Kidney (tissue), 14 donors: ENCODE data around the gene DEPDC5. TPM values are rescaled to one million over a fixed set of nuclear protein-coding genes. Genes with fewer than 3 reads are reported as not detected.

Experiments
- DNase-seq, 5 donors: peaks; one replicate each; pipeline ENCODE4 v3.0.0-alpha.2; 2013 to 2020
- FAIRE-seq: peaks from 2 replicates; lab custom pipeline; 2012; peaks lifted over from hg19 to GRCh38; lab: Jason Lieb, UNC
- H3K27ac ChIP-seq, 2 donors: one replicate each; pipeline ENCODE4 v1.7.0; 2013; ENCODE audit warnings: low read depth in 2 of 2, low read length in 2 of 2, inconsistent platforms in 1 of 2
- H3K27me3 ChIP-seq: one replicate; pipeline ENCODE4 v1.7.1; 2013; ENCODE audit warnings: low read length, inconsistent platforms; ENCODE audit not compliant: control insufficient read depth, insufficient read depth
- H3K36me3 ChIP-seq, 3 donors: one replicate each; pipeline versions ENCODE4 v1.7.0 to v1.7.1; 2013; ENCODE audit warnings: low read length in 3 of 3, control low read depth in 1 of 3, inconsistent platforms in 1 of 3; ENCODE audit not compliant: insufficient read depth in 3 of 3, control insufficient read depth in 2 of 3
- H3K4me1 ChIP-seq, 3 donors: one replicate each; pipeline versions ENCODE4 v1.7.0 to v1.7.1; 2013; ENCODE audit warnings: low read length in 3 of 3, inconsistent platforms in 1 of 3, low read depth in 1 of 3; ENCODE audit not compliant: control insufficient read depth in 2 of 3, insufficient read depth in 2 of 3
- H3K4me3 ChIP-seq, 3 donors: one replicate each; pipeline versions ENCODE4 v1.7.0 to v1.8.1; 2013; ENCODE audit warnings: low read length in 3 of 3, control low read depth in 1 of 3, inconsistent platforms in 1 of 3
- H3K9ac ChIP-seq, 3 donors: one replicate each; pipeline versions ENCODE4 v1.7.0 to v1.7.1; 2013; ENCODE audit warnings: low read length in 3 of 3, control low read depth in 1 of 3, inconsistent platforms in 1 of 3
- H3K9me3 ChIP-seq, 3 donors: one replicate each; pipeline versions ENCODE4 v1.7.0 to v1.7.1; 2013; ENCODE audit warnings: low read length in 3 of 3, control low read depth in 1 of 3, inconsistent platforms in 1 of 3; ENCODE audit not compliant: control insufficient read depth in 2 of 3, insufficient read depth in 1 of 3
- intact Hi-C: fragments of 100-400 bp; cut with DNase I; formaldehyde crosslinking; loops from one replicate; pipeline ENCODE4 v1.11.1; 2022
- polyA plus RNA-seq: library from polyadenylated mRNA; stranded (reverse); fragments of 350-450 nt; fragmentation: Illumina TruSeq; extraction: RNeasy Lipid Tissue Mini Kit (QIAGEN cat#74804); gene quantifications from one replicate; pipeline ENCODE4 v1.2.3, GENCODE V29; 2014; ENCODE audit warnings: low read depth, low replicate concordance; ENCODE audit not compliant: insufficient read depth
- total RNA-seq: library from RNA; stranded (reverse); fragmentation: NEBNext Ultra II Directional; extraction: Animal tissue kit (Norgen Biotek cat#: 25700); gene quantifications from one replicate; pipeline ENCODE4 v1.2.1, GENCODE V29; 2021
- TF ChIP-seq, protein P1 (sequence below): IDR thresholded peaks from 3 replicates; pipeline ENCODE4 v1.5.1; 2012; ENCODE audit warnings: mild to moderate bottlenecking, moderate library complexity, borderline replicate concordance; ENCODE audit not compliant: insufficient read depth; ENCODE audit errors: extremely low read depth
- donor health status: control.
- donor health status: control.
- donor health status: control.
- donor health status: control.
- donor health status: control.
- donor health status: DM: yes; HTN: yes; CAD: no.
- donor health status: Normal renal cell carcinoma (clear cell type).

The DEPDC5 gene
- total and polyA plus RNA-seq, 2 donors from 2014 or later, result 12.1 to 27.3 TPM

DNA sequence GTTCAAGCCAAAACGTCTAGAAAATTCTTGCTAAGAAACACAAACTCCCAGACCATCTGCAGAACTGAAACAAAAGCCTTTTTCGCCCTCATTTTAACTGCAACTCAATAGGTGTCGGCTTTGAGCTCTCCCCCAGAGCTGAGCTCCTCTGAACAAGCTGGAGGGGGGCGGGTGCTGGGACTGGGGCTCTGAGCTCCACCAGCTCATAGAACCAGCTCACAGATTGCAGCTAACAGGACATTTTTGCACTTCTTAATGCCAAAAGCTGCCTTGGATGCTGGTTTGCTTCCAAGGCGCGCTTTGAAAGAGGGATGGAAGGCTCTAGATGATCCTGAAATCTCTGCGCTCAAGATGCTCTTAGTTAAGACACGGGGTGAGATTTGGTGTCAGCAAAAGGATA is 184.5 kb downstream of the DEPDC5 start:
- TF ChIP-seq, protein P1, sequence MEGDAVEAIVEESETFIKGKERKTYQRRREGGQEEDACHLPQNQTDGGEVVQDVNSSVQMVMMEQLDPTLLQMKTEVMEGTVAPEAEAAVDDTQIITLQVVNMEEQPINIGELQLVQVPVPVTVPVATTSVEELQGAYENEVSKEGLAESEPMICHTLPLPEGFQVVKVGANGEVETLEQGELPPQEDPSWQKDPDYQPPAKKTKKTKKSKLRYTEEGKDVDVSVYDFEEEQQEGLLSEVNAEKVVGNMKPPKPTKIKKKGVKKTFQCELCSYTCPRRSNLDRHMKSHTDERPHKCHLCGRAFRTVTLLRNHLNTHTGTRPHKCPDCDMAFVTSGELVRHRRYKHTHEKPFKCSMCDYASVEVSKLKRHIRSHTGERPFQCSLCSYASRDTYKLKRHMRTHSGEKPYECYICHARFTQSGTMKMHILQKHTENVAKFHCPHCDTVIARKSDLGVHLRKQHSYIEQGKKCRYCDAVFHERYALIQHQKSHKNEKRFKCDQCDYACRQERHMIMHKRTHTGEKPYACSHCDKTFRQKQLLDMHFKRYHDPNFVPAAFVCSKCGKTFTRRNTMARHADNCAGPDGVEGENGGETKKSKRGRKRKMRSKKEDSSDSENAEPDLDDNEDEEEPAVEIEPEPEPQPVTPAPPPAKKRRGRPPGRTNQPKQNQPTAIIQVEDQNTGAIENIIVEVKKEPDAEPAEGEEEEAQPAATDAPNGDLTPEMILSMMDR, result no peak
- DNase-seq, result no peak
- no peak overlapping the region for H3K27ac ChIP-seq
- H3K4me3 ChIP-seq, result no peak overlapping the region
- no peaks in the 10 kb centered on the region for H3K36me3 ChIP-seq
- intact Hi-C loops, result no loop called here
- H3K27me3 ChIP-seq, result no peaks in the 10 kb centered on the region
- no peaks in the 10 kb centered on the region for H3K9me3 ChIP-seq
- no peaks in the 10 kb centered on the region for H3K4me1 ChIP-seq
- FAIRE-seq, result no peak
- no peak overlapping the region for H3K9ac ChIP-seq

DNA sequence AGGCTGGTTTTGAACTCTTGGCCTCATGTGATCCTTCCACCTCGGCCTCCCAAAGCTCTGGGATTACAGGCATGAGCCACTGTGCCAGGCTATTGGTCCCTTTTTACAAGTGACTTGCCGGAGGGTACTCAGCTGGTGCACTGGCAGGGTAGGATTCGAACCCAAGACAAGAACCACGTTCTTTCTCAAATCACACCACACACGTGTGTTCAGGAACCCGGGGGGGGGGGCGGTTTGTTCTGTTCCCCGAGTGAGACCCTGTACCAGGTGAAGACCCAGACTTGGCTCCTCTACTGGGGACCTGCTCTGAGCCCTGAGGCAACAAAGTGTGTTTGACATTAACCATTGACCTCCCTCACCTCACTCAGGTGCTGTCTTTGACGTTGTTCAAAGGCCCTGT is 186.7 kb downstream of the DEPDC5 start:
- TF ChIP-seq, protein P1, result no peak
- H3K4me3 ChIP-seq, result no peak overlapping the region
- H3K27me3 ChIP-seq, result no peaks in the 10 kb centered on the region
- H3K9ac ChIP-seq, result no peak overlapping the region
- intact Hi-C loops, result no loop called here
- no peak overlapping the region for H3K27ac ChIP-seq
- no peaks in the 10 kb centered on the region for H3K36me3 ChIP-seq
- no peaks in the 10 kb centered on the region for H3K9me3 ChIP-seq
- H3K4me1 ChIP-seq, result peaks cover 0 to 4% (median 0%) of the 10 kb centered on the region in 3 donors
- DNase-seq, result peak in 1 of 5 donors; percentile 28
- no peak for FAIRE-seq

DNA sequence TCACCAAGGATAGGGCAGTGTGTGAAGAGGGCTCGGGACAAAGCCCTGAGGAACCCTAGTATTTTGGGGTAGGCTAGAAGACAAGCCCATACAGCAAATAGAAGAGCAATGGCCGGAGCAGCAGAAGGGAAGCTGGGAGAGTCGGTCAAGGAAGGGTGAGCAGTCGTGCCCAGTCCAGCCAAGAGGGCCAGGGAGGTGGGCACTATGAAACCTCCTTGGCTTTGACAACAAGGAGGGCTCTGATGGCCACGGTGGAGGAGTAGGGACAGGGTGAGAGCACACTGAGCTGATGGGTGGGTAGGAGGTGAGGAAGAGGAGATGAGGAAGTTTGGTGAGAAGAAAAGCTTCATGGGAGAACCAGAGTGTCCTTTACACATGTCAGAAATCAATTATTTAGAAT is 188.3 kb downstream of the DEPDC5 start:
- TF ChIP-seq, protein P1, result no peak
- DNase-seq, result peak in 1 of 5 donors; percentile 59
- intact Hi-C loops, result no loop called here
- Histone ChIP-seq H3K36me3 (no peaks in the 10 kb centered on the region), H3K9ac (no peak overlapping the region), H3K27ac (no peak overlapping the region), H3K4me3 (no peak overlapping the region), H3K27me3 (no peaks in the 10 kb centered on the region), H3K4me1 (peaks cover 3 to 9% (median 5%) of the 10 kb centered on the region in 3 donors), H3K9me3 (no peaks in the 10 kb centered on the region)
- FAIRE-seq, result no peak
